Tibial nerve (tissue), 4 donors: ENCODE data around the gene SCGB1D1.

Experiments used
- EP300 ChIP-seq, 2 donors: sonication (generic); formaldehyde crosslinking; IDR thresholded peaks; one replicate each; pipeline ENCODE4 v1.6.1; 2017; ENCODE audit warnings: antibody characterized with exemption in 2 of 2, mild to moderate bottlenecking in 1 of 2
- POLR2A ChIP-seq, 2 donors: fragments of 450-650 bp; IDR thresholded peaks; one replicate each; pipeline ENCODE4 v1.6.1; 2017; ENCODE audit warnings: antibody characterized with exemption in 2 of 2, mild to moderate bottlenecking in 2 of 2, moderate library complexity in 2 of 2
- TF ChIP-seq, protein P1 (sequence below), 5 experiments: fragments of 200-600 bp in 3 of 5; fragments of 450-650 bp in 2 of 5; sonication (generic) in 3 of 5; IDR thresholded peaks; one replicate each; pipeline ENCODE4 v1.5.1; 2016 to 2019; ENCODE audit warnings: antibody characterized with exemption in 5 of 5, mild to moderate bottlenecking in 3 of 5, moderate library complexity in 2 of 5

DNA sequence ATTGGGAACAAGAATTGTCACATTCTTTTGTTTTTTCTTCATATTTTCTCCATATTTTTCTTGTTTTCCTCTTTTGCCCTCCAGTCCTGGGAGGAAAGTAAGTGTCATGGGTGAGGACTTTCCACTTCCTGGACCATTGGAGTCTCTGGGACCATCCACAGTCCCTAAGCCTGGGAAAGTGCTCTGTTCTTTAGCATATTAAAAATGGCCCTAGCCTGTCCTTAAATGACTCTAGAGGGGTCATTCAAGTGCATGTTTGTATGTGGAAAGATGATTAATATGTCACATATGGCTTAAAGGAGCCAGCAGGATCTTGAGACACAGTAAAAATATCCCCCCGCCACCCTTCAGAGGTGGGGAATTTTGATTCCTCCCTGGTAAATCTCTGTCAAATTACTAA is 20.1 kb upstream of the SCGB1D1 start:
- TF ChIP-seq, protein P1, sequence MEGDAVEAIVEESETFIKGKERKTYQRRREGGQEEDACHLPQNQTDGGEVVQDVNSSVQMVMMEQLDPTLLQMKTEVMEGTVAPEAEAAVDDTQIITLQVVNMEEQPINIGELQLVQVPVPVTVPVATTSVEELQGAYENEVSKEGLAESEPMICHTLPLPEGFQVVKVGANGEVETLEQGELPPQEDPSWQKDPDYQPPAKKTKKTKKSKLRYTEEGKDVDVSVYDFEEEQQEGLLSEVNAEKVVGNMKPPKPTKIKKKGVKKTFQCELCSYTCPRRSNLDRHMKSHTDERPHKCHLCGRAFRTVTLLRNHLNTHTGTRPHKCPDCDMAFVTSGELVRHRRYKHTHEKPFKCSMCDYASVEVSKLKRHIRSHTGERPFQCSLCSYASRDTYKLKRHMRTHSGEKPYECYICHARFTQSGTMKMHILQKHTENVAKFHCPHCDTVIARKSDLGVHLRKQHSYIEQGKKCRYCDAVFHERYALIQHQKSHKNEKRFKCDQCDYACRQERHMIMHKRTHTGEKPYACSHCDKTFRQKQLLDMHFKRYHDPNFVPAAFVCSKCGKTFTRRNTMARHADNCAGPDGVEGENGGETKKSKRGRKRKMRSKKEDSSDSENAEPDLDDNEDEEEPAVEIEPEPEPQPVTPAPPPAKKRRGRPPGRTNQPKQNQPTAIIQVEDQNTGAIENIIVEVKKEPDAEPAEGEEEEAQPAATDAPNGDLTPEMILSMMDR (IDR thresholded peaks at IDR 0.05) = no peak
- TF ChIP-seq POLR2A (IDR thresholded peaks at IDR 0.05) (no peak), EP300 (IDR thresholded peaks at IDR 0.05) (no peak)
